GM20431 (cell line): ENCODE measurements around the gene C10orf95.
"Not testable (repeated sequence)": the region's sequence is repeated elsewhere in the genome, so short reads cannot be mapped to it uniquely, and the experiment has no call there.

Source experiments
- in situ Hi-C: fragments of 300-500 bp; cut with MseI, MboI; formaldehyde crosslinking; loops from one replicate; pipeline ENCODE4 v1.15.0; 2020; ENCODE audit warnings: low sequenced_read_pairs; ENCODE audit not compliant: unreplicated experiment

C10orf95 gene, protein sequence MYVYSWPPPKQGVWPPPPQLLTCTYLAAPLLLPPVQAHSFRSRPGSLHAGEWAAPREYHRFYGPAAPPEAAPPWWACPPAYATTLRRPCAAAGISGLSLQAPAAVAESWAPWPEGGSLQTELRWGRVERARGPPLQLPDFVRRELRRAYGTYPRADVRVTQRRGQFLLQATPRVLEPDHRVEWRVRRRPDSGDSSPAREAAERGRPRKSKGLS

DNA sequence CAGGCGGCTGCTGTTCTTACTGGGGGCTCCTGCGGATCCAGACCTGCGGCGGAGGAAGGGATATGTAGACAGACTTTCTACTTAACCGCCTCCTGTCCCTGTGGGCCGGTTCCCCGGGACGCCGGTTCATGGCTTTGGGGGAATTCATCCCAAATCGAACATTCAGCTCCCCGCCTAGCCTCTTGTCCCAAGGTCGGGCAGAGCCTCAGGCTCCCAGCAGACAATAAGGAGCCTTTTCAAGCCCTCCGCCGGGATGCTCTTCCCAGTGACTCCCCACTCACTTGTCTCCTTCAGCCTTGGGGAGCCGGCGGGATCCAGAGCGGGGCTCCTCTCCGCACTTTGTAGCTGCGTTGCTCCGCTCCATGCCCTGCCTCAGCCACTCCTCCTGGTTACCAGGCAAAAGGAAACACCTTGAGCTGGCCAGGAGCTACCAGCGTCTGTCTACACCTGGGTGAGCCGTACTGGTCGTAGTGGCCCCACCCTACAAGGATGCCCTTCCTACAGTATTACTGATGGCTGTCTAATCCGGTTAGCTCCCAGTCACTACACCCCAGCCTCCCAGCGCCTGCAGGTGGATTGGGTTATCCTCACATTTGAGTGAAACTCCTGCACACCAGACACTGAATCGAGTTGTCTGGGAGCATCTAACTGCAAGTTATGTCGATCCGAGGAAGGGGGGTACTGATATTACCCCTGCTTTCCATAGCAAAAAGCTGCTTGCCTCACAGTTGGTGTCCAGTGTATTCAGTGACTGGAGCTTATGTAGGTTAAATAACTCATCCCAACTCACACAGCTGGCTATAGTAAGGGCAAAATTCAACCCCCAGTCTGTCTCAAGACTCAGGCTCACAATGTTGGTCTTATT, at the start of gene C10orf95:
TSS of gene C10orf95 (minus strand) at position 439 of the 865 bp plus-strand sequence. CDS start 450 bp downstream, outside the sequence.
- in situ Hi-C loops, result no loop called here

DNA sequence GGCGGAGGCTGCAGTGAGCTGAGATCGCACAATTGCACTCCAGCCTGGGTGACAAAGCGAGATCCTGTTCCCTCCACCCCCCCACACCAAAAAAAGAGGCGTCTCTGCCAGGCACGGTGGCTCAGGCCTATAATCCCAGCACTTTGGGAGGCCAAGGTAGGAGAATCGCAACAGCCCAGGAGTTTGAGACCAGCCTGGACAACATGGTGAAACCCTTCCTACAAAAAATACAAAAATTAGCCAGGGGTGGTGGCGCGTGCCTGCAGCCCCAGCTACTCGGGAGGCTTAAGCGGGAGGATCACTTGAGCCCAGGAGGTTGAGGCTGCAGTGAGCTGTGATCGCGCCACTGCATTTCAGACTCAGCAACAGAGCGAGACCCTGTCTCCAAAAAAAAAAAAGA, 49.3 kb upstream of the C10orf95 start:
- in situ Hi-C loops, result not testable (repeated sequence)

DNA sequence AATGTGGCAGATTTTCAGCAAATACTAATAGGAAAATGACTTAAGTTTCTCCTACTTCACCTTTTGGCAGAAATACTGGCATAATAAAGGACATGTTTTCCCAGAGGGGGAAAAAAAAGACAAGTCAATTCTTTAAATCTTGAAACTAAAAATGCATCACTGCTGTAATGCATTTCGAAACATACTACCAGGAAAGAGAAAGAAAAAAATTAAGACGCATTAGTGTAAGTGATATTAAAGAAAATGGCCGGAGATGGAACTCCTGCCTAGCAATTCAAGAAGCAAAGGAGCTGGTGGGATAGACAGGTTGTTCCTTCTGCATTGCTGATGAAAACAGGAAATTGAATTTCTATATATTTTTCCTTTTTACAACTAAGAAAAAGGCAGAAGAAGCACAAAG, 48.0 kb upstream of the C10orf95 start:
- in situ Hi-C loops, result loop anchor here (25.0 kb wide), 1 partner anchor 262 kb away; the partner anchor contains the start of genes ELOVL3, GBF1 and PITX3

DNA sequence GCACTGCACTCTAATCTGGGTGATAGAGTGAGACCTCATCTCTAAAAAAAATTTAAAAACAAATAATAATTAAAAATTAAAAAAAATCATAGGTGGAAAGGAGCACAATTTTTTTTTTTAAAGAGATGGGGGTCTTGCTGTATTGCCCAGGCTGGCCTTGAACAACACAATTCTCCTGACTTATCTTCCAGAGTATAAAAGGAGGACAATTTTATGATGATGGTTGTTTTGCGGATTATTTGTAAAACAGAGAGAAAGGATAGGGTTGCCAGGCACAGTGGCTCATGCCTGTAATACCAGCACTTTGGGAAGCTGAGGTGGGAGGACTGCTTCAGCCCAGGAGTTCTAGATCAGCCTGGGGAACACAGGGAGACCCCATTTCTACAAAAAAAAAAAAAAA, 46.2 kb upstream of the C10orf95 start:
- in situ Hi-C loops, result loop anchor here (25.0 kb wide), 1 partner anchor 260 kb away; the partner anchor contains the start of genes ELOVL3, GBF1 and PITX3

DNA sequence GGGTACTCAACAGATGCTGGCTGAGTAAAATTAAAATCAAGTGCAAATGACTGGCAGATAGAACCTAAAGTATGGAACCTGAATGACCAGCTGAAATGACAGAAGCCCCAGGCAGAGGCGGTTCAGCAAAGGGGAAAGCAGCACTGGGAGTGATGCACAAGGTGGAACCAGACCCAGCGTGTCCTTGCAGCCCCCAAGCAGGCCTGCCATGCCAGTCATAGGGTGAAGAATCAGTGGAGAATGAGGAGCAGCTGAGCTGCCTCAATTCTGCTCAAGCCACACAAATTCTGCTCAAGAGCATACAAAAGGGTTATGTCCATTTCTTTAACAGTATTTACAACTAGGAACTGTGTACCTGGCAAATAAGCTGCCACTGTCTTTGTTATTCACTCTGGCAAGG, 42.4 kb upstream of the C10orf95 start:
- in situ Hi-C loops, result loop anchor here (25.0 kb wide), 1 partner anchor 256 kb away; the partner anchor contains the start of genes ELOVL3, GBF1 and PITX3

DNA sequence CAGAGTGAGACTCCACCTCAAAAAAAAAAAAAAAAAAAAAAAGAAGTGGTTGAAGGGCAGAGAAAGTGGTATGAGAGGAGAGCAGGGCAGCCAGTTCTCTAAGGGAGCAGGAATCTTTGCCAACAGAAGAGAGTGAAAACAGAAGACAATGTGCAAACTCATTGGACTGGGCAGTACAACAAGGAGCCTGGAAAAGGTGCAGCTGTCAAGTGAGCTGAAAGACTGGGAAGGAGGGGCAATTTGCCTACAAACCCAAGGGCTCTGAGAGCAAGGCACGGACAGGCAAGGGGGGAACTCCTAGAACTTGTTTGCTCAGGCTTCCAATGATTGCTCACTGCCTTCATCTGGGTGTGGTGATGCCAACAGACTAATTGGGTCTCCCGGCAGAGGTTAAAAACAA, 41.6 kb upstream of the C10orf95 start:
- in situ Hi-C loops, result loop anchor here (25.0 kb wide), 1 partner anchor 256 kb away; the partner anchor contains the start of genes ELOVL3, GBF1 and PITX3

DNA sequence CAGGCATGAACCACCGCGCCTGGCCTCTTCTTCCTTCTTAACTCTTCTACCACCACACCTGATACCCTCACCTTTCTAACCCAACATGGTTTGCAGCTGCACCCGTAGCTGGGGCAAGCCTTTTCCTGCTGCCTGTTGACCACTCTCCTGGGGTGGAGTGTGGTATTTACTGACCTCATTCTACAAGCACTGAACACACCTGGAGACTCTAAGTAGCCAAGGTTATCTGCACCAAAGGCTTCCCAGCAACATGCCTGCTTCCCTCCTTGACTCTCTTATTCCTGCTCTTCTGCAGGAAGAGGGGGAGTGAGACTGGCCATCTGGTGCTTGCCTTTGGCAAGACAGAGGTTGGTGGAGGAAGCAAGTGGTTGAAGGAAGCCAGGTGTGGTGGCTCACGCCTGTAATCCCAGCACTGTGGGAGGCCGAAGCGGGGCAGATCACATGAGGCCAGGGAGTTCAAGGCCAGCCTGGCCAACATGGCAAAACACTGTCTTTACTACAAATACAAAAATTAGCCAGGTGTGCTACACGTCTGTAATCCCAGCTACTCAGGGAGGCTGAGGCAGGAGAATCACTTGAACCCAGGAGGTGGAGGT, 41.1 kb upstream of the C10orf95 start:
- in situ Hi-C loops, result loop anchor here (25.0 kb wide), 1 partner anchor 255 kb away; the partner anchor contains the start of genes ELOVL3, GBF1 and PITX3

DNA sequence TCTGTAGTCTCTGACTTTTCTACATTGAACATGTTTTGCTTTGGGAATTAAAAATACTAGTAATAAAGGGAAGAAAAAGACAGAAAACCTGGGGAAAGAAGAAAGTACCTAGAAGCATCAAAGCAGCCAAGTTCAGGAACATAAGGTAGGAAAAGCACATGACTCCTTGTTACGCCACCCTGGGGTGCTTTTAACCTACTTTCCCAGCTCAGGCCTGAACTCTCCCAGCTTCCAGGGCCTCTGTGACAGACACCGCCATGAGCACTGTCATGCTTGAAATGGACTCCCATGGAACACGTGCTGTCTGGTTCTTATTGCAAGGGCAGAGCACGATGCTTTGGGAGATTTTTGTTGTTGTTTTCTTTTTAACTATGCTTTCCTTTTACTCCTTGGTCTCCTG, 39.8 kb upstream of the C10orf95 start:
- in situ Hi-C loops, result loop anchor here (25.0 kb wide), 1 partner anchor 254 kb away; the partner anchor contains the start of genes ELOVL3, GBF1 and PITX3

DNA sequence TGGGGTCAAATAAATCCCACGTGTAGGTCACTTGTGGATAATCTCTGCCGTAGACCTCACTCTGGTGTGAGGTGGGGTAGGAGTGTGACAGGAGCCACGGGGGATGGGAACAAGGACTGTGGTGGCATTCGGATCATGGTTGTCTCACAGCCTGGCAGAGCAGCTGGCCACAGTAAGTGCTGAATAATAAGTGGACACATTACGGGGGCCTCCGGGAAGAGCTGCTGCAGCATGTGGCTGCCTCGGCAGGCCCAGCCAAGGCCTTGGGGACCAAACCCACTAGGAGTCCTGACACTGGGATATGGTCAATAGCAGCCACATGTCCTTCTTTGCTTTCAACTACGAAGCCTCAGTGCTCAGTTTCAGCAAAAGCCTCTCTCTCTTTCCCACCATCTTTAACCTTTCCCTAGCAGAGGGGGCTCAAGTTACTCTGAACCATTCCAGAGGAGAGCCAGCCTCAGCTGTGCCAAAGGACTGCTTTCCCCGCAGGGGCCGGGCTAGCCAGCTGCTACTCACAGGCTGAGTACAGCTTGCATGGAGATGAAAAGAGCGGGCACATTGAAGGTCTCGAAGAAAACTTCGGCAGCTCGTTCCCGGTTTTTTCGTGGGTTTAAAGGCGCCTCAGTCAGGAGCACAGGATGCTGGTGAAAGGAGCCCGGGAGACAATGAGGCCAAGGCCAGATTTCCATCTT, 33.9 kb upstream of the C10orf95 start:
- in situ Hi-C loops, result loop anchor here (25.0 kb wide), 1 partner anchor 248 kb away; the partner anchor contains the start of genes ELOVL3, GBF1 and PITX3

DNA sequence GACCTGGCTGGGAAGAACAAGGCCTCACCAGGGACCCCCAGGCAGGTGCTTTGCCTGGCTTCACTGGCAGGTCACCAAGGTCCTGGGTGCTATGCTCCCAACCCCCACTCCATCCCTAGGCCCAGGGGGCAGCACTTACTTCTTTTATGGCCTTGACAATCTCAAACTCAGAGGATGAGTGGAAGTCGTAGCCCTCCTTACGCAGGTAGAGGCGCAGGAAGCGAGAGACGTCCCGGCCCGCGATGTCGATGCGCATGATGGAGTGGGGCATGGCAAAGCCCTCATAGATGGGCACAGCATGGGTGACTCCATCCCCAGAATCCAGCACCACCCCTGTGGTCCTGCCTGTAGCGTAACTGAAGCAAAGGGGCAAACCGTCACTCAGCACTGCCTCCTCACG, 32.7 kb upstream of the C10orf95 start:
- in situ Hi-C loops, result loop anchor here (25.0 kb wide), 1 partner anchor 247 kb away; the partner anchor contains the start of genes ELOVL3, GBF1 and PITX3

DNA sequence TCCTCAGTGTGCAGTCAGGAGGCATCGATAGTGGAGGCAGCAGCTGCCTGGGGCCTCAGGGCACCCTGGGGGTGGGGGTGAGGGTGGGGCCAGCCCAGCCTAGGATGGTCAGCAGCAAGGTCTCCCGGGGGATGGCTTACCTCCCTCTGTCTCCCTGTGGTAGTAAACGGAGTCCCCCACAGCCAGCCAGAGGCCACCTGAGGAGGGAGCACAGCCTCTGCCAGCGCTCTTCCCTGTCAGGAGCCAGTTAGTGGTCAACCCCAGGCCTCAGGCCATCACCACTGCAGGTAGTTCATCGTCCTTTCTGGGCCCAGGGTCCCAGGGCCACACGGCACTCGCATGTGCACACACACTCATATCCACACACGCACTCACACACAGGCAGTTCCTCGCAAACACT, 29.1 kb upstream of the C10orf95 start:
- in situ Hi-C loops, result loop anchor here (25.0 kb wide), 1 partner anchor 243 kb away; the partner anchor contains the start of genes ELOVL3, GBF1 and PITX3

DNA sequence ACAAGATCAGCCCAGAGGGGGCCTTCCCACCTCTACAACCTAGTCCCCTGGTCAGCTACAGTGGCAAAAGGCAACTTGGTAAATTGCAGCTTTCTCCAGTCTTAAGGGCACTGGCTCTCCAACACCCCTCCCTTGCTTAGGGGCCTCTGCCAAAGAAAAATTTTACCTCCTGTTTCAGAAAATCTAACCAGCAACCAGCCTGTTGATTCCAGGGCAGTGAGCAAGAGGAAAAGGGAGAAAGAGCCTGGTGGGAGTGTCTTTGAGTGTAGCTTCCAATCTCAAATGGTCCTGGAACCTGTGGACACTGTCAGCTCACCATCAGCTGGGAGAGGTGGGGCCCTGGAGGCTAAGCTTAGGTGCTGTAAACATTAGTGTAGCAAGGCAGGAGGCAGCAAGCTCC, 28.3 kb upstream of the C10orf95 start:
- in situ Hi-C loops, result loop anchor here (25.0 kb wide), 1 partner anchor 242 kb away; the partner anchor contains the start of genes ELOVL3, GBF1 and PITX3

DNA sequence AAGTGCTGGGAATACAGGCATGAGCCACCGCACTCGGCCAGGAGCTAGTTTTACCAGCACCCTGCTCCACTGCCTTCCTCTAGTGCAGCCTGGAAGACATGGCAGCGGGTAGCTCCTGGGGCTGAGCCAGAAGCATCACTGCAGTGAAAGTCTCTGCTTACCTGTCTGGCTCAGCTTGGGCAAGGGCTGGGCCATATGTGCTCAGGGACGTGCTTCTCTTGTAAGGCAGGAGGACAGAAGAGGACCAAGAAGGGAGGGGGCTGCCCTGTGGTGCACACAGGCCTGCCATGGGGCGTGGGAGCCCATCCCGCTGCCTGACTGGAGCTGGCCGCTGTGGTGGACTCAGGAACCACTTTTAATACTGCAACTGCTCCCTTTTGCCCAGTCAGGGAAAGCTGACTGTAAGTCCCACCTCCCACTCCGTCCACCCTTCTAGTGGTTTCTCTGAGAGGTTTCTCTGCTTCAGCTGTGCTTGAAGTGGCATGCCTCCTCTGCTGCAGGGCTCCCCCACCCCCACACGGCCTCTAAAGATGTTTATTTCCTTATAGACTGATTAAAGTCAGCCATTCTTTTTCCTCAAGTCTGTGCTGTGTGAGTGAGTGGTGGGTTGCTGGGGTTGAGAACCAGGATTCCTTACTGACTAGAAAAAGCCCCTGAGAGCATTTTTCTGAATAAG, 25.3 kb upstream of the C10orf95 start:
- in situ Hi-C loops, result loop anchor here (25.0 kb wide), 1 partner anchor 239 kb away; the partner anchor contains the start of genes ELOVL3, GBF1 and PITX3

DNA sequence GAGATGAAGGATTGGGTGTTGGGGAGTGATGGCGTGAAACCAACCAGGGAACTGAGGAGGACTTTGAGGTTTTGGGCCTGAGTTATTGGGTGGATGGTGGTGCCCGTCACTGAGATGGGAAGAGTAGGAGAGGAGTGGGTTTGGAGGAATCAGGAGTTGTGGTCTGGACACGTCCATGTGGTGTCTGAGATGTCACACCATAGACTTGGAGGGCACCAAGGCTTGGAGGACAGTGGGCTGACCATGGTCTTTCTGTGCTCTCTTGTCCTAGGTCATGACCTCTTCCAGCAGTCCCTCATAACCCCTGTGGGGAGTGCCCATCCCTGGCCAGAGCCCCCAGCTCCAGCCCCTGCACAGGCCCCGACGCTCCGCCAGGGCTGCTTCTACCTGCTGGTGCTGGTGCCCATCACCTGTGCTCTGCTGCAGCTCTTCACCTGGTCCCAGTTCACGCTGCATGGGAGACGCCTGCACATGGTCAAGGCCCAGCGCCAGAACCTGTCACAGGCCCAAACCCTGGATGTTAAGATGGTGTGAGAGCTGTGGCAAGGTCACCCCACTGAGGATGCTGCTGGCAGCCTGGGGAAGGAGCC, 24.2 kb upstream of the C10orf95 start:
- in situ Hi-C loops, result loop anchor here (25.0 kb wide), 1 partner anchor 238 kb away; the partner anchor contains the start of genes ELOVL3, GBF1 and PITX3

DNA sequence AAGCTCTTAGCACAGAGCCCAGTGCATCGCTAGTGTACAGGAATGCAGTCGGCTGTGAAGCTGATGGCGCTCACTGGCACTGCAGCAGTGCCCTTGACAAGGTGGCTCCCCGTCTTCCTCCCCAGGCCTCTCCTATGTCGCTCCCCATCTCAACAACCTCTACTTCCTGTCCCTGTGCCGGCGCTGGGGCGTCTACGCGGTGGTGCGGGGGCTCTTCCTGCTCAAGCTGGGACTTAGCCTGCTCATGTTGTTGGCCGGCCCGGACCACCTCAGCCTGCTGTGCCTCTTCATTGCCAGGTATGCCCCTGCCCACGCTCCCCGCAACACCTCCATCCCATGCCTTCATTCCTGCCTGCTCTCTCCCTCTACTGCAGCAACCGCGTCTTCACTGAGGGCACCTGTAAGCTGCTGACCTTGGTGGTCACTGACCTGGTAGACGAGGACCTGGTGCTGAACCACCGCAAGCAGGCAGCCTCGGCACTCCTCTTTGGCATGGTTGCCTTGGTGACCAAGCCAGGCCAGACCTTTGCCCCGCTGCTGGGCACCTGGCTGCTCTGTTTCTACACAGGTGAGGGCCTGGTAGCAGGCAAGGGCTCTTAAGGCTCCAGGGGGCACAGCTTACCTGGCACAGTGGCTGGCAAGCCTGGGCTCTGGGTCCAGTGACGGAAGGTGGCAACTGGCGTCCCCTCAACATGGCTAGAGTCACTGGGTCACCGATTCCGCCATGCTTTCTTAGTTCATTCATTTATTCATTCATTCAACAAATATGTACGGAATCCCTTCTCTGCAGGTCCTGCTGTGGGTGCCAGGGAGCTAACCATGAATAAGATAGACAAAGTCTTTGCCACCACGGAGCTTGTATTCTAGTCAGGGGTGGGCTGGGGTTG, 22.3 kb upstream of the C10orf95 start:
- in situ Hi-C loops, result no loop called here

DNA sequence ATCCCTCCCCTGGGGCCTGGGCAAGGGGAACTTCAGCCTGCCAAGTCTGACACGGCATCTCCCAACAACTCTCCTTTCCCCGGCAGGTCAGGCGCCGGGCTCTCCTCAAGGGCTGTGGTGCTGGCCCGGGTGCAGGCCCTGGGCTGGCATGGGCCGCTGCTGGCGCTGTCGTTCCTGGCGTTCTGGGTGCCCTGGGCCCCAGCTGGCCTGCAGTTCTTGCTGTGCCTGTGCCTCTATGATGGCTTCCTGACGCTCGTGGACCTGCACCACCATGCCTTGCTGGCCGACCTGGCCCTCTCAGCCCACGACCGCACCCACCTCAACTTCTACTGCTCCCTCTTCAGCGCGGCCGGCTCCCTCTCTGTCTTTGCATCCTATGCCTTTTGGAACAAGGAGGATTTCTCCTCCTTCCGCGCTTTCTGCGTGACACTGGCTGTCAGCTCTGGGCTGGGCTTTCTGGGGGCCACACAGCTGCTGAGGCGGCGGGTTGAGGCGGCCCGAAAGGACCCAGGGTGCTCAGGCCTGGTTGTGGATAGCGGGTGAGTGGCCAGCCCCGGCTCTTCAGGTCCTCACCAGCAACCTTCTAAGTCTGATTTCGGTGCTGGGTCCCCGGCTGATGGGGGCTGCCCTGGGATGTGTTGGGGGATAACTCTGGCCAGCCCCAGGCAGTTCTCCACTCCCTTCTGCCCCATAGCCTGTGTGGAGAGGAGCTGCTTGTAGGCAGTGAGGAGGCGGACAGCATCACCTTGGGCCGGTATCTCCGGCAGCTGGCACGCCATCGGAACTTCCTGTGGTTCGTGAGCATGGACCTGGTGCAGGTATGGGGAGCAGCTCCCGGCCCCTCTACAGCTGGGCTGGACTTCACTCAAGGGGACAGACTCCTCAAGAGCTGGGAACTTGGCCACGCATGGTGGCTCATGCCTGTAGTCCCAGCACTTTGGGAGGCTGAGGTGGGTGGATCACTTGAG, 19.5 kb upstream of the C10orf95 start:
- in situ Hi-C loops, result no loop called here
